SK-N-SH (cell line): Measurements from ENCODE around the gene ATP8A1. TPM values are rescaled to one million over a fixed set of nuclear protein-coding genes. Genes with fewer than 3 reads are reported as not detected.
A peak's percentile ranks its signal among the peaks of the same experiment; 100 is the strongest.
"Not testable (repeated sequence)": the region's sequence is repeated elsewhere in the genome, so short reads cannot be mapped to it uniquely, and the experiment has no call there.

ENCODE experiments used
- CTCF ChIA-PET: fragments of 300-600, 350-600 bp; formaldehyde crosslinking; extraction: SDS; loops from one replicate; lab custom pipeline; 2021; lab: Yijun Ruan, JAX
- POLR2A ChIA-PET: fragments of 350-600 bp; sonication (Branson Sonifier 250); formaldehyde crosslinking; extraction: SDS; loops from one replicate; lab custom pipeline; 2020; ENCODE audit warnings: antibody characterized with exemption, inconsistent platforms; lab: Yijun Ruan, JAX
- DNase-seq: peaks from one replicate; pipeline ENCODE4 v3.0.0; 2012
- H2AFZ ChIP-seq: fragments of 200-600 bp; sonication (generic); 2 replicates; pipeline ENCODE4 v1.8.1; 2016; ENCODE audit warnings: antibody characterized with exemption, mild to moderate bottlenecking, low read depth
- H3F3A ChIP-seq: fragments of 200-600 bp; sonication (generic); replicated peaks from 2 replicates; pipeline ENCODE3; 2016; ENCODE audit warnings: antibody characterized with exemption, mild to moderate bottlenecking; ENCODE audit not compliant: insufficient read depth
- H3K27ac ChIP-seq, 2 experiments: fragments of 200-500 bp in 1 of 2; fragments of 200-600 bp in 1 of 2; sonication (Bioruptor generic) in 1 of 2; sonication (generic), shearing (Covaris generic) in 1 of 2; 2 replicates each; pipeline versions ENCODE4 v1.5.1 to v1.6.1; 2014 to 2016; ENCODE audit warnings: low read depth in 2 of 2, inconsistent platforms in 1 of 2, low read length in 1 of 2, mild to moderate bottlenecking in 1 of 2, mixed read lengths in 1 of 2
- H3K27me3 ChIP-seq: fragments of 200-600 bp; sonication (generic), shearing (Covaris generic); 2 replicates; pipeline ENCODE4 v1.6.1; 2016; ENCODE audit warnings: mixed run types; ENCODE audit not compliant: insufficient read depth
- H3K36me3 ChIP-seq, 2 experiments: fragments of 200-500 bp in 1 of 2; fragments of 200-600 bp in 1 of 2; sonication (Bioruptor generic) in 1 of 2; sonication (generic) in 1 of 2; replicated peaks in 1 of 2; 2 replicates each; pipeline versions ENCODE3 to v1.5.1; 2014 to 2016; ENCODE audit warnings: low read length in 1 of 2, mild to moderate bottlenecking in 1 of 2; ENCODE audit not compliant: insufficient read depth in 2 of 2, control insufficient read depth in 1 of 2
- H3K4me1 ChIP-seq, 2 experiments: fragments of 200-500 bp in 1 of 2; fragments of 200-600 bp in 1 of 2; sonication (Bioruptor generic) in 1 of 2; sonication (generic), shearing (Covaris generic) in 1 of 2; 2 replicates each; pipeline versions ENCODE4 v1.5.1 to v1.6.1; 2014 to 2016; ENCODE audit warnings: low read depth in 1 of 2, low read length in 1 of 2, mixed run types in 1 of 2; ENCODE audit not compliant: insufficient read depth in 2 of 2, control insufficient read depth in 1 of 2
- H3K4me2 ChIP-seq: fragments of 200-600 bp; sonication (generic), shearing (Covaris generic); 2 replicates; pipeline ENCODE4 v1.6.1; 2017; ENCODE audit warnings: mixed run types
- H3K4me3 ChIP-seq, 2 experiments: fragments of 200-500 bp in 1 of 2; fragments of 200-600 bp in 1 of 2; sonication (Bioruptor generic) in 1 of 2; sonication (generic), shearing (Covaris generic) in 1 of 2; 2 replicates each; pipeline versions ENCODE4 v1.5.1 to v1.8.1; 2014 to 2016; ENCODE audit warnings: low read depth in 2 of 2, inconsistent platforms in 1 of 2, low read length in 1 of 2, mild to moderate bottlenecking in 1 of 2, mixed read lengths in 1 of 2, moderate library complexity in 1 of 2
- H3K79me2 ChIP-seq: fragments of 200-600 bp; sonication (generic); 2 replicates; pipeline ENCODE4 v1.8.1; 2017; ENCODE audit warnings: mild to moderate bottlenecking; ENCODE audit not compliant: insufficient read depth
- H3K9ac ChIP-seq: fragments of 200-600 bp; sonication (generic); 2 replicates; pipeline ENCODE4 v1.6.1; 2017; ENCODE audit warnings: mixed run types
- H3K9me2 ChIP-seq: fragments of 200-600 bp; sonication (generic); 2 replicates; pipeline ENCODE4 v1.6.1; 2017; ENCODE audit warnings: mixed run types
- H3K9me3 ChIP-seq: fragments of 200-600 bp; sonication (generic); 2 replicates; pipeline ENCODE4 v1.6.1; 2017; ENCODE audit warnings: mixed run types, mild to moderate bottlenecking, moderate library complexity
- H4K20me1 ChIP-seq: fragments of 200-600 bp; sonication (generic); 2 replicates; pipeline ENCODE4 v1.6.1; 2017; ENCODE audit warnings: mild to moderate bottlenecking, mixed run types; ENCODE audit not compliant: insufficient read depth
- CHD2 ChIP-seq: fragments of 150-350 bp; IDR thresholded peaks from 2 replicates; pipeline ENCODE4 v1.6.1; 2018; ENCODE audit warnings: low read length; ENCODE audit not compliant: partially characterized antibody
- EZH2phosphoT487 ChIP-seq: fragments of 200-600 bp; sonication (generic); IDR thresholded peaks from 2 replicates; pipeline ENCODE4 v1.6.1; 2017; ENCODE audit warnings: low read depth, mixed run types, mild to moderate bottlenecking, antibody characterized with exemption, moderate library complexity, borderline replicate concordance
- FOSL2 ChIP-seq: IDR thresholded peaks from 2 replicates; pipeline ENCODE4 v1.4.0; 2012; ENCODE audit warnings: low read depth, mild to moderate bottlenecking, moderate library complexity, borderline replicate concordance
- JUND ChIP-seq: IDR thresholded peaks from 2 replicates; pipeline ENCODE4 v1.4.0; 2012
- POLR2AphosphoS5 ChIP-seq: IDR thresholded peaks from 2 replicates; pipeline ENCODE4 v1.6.1; 2012; ENCODE audit warnings: low read depth, low read length
- RFX5 ChIP-seq: IDR thresholded peaks from 2 replicates; pipeline ENCODE4 v1.6.1; 2012; ENCODE audit warnings: mild to moderate bottlenecking, improper control_type of control experiment, low read length
- TEAD4 ChIP-seq: IDR thresholded peaks from 2 replicates; pipeline ENCODE4 v1.4.0; 2012; ENCODE audit warnings: mild to moderate bottlenecking, borderline replicate concordance; ENCODE audit not compliant: insufficient read depth
- WGBS: methylation state at CpG from one replicate; pipeline ENCODE4 v1.1.6; 2017; ENCODE audit warnings: low lambda C conversion rate; 5-methylcytosine and 5-hydroxymethylcytosine counted together
- polyA plus RNA-seq, 3 experiments: library from polyadenylated mRNA; depleted of rRNA; stranded (reverse); fragments of >200 nt; gene quantifications; 2 replicates each; pipeline ENCODE4 v1.2.3, GENCODE V29; 2012
- TF ChIP-seq, protein P1 (sequence below): fragments of 150-350 bp; IDR thresholded peaks from 2 replicates; pipeline ENCODE4 v1.6.1; 2017; ENCODE audit warnings: antibody characterized with exemption, low read length, low read depth, borderline replicate concordance
- TF ChIP-seq, protein P2 (sequence below): IDR thresholded peaks from 2 replicates; pipeline ENCODE4 v1.4.0; 2012; ENCODE audit warnings: low read depth

ATP8A1 gene
- polyA plus RNA-seq, 1 of the 3 experiments (the other 2 are of a cell fraction): 0.38 TPM

DNA sequence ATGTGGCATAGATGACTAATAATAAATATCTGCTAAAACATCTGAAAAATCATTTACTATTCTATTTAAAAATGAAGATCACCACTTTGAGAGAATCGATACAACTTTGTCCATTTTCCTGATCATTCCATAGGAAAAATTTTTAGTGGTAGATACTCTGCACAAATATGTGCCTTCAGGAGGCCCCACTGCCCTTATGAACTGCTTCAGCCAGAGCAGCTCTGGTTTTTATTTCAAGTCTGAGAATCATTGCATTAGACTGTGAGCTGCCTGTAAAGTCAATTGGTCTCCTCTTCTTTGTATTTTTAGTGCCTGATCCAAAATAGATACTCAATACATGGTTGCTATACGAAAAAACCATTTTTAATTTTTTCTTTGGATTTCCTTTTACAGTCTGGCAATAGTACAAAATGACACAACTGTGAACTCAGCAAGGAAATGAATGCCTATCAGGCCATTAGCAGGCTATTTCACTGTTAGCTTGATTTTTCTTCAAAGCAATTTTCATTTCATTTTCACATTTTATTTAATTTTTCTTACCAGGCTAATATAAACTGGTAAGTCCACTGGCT, 190.5 kb downstream of the ATP8A1 start:
- no peak for DNase-seq
- TF ChIP-seq CHD2 (no peak), EZH2phosphoT487 (no peak)
- Histone ChIP-seq H3F3A (no peaks in the 10 kb centered on the region), H3K9me2 (no peaks in the 10 kb centered on the region; the same call in 1 of the 2 replicates), H2AFZ (no peak overlapping the region), H3K9ac (no peak overlapping the region), H3K79me2 (no peaks in the 10 kb centered on the region), H3K4me1 (no peaks in the 10 kb centered on the region; a peak in 1 of 4 replicates), H3K27me3 (no peaks in the 10 kb centered on the region), H3K9me3 (no peaks in the 10 kb centered on the region), H3K4me2 (no peak overlapping the region), H3K27ac (peak overlapping the region in 1 of 2 experiments; percentile 43; a peak in 2 of 4 replicates), H3K36me3 (no peaks in the 10 kb centered on the region), H4K20me1 (no peaks in the 10 kb centered on the region), H3K4me3 (no peak overlapping the region)
- 39% methylated on average over 2 of the region's 2 CpGs for WGBS
- ChIA-PET POLR2A (no interaction called here), CTCF (interaction anchor here (1.0 to 1.7 kb wide), 5 partner anchors 8 to 53 kb away, joined by 3 to 6 read pairs (median 4); no protein-coding TSS in a partner anchor)

DNA sequence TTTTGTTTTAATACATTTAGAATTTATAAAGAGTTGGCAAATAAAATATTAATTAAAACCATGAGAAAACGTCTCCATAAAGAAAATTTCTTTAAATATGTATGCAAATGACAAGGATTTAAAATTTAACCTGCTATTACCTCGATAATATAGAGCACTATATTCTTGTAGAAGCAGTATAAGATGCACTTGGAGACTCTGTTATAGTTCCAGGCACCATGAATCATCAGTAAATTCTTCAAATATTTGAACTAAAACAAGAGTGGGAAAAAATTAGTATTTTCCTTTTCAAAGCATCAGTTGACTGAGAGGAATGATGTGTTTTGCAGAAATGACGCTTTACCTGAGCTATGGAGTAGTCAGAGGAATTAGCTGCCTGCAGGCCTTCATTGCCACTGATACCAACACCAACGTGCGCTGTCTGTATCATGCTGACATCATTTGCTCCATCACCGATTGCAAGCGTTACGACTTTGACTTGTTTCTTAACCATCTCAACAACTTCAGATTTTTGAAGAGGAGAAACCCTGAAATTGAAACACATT, 192.3 kb downstream of the ATP8A1 start:
- H2AFZ ChIP-seq: no peak overlapping the region
- TF ChIP-seq TEAD4 (no peak), JUND (0 out of 2 replicates have a peak, but pooled peaks have one; percentile 10)
- no peak overlapping the region for H3K27ac ChIP-seq
- no peak overlapping the region for H3K4me2 ChIP-seq
- no peaks in the 10 kb centered on the region; the same call in 1 of the 2 replicates for H3K9me2 ChIP-seq
- CTCF ChIA-PET: interaction anchor here (0.8 to 1.1 kb wide), 3 partner anchors 24 to 93 kb away, joined by 3 read pairs; no protein-coding TSS in a partner anchor
- no peaks in the 10 kb centered on the region for H3K36me3 ChIP-seq
- no peaks in the 10 kb centered on the region for H3K27me3 ChIP-seq
- POLR2A ChIA-PET: no interaction called here
- H3F3A ChIP-seq: no peaks in the 10 kb centered on the region
- H4K20me1 ChIP-seq: no peaks in the 10 kb centered on the region
- no peaks in the 10 kb centered on the region for H3K79me2 ChIP-seq
- WGBS: 70% methylated on average over 8 of the region's 8 CpGs
- no peak overlapping the region for H3K4me3 ChIP-seq
- DNase-seq: no peak
- H3K4me1 ChIP-seq: no peaks in the 10 kb centered on the region; a peak in 1 of 4 replicates
- H3K9ac ChIP-seq: no peak overlapping the region
- no peaks in the 10 kb centered on the region for H3K9me3 ChIP-seq

DNA sequence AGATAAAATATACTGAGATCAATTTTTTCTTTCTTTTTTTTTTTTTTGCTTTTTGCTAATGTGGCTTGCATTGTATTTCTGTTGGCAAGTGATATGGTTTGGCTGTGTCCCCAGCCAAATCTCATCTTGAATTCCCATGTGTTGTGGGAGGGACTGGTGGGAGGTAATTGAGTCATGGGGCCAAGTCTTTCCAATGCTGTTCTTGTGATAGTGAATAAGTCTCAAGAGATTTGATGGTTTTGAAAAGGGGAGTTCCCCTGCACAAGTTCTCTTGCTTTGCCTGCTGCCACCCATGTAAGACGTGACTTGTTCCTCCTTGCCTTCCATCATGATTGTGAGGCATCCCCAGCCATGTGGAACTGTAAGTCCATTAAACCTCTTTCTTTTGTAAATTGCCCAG, 195.7 kb downstream of the ATP8A1 start:
- CTCF ChIA-PET, POLR2A ChIA-PET, H3K27me3 ChIP-seq, H3K9me2 ChIP-seq, H3F3A ChIP-seq, H3K9ac ChIP-seq, H3K4me3 ChIP-seq, H3K9me3 ChIP-seq, H3K36me3 ChIP-seq, H4K20me1 ChIP-seq, H2AFZ ChIP-seq, H3K79me2 ChIP-seq, DNase-seq, H3K27ac ChIP-seq, H3K4me1 ChIP-seq, H3K4me2 ChIP-seq: not testable (repeated sequence)
- 60% methylated on average over 1 of the region's 1 CpG for WGBS

DNA sequence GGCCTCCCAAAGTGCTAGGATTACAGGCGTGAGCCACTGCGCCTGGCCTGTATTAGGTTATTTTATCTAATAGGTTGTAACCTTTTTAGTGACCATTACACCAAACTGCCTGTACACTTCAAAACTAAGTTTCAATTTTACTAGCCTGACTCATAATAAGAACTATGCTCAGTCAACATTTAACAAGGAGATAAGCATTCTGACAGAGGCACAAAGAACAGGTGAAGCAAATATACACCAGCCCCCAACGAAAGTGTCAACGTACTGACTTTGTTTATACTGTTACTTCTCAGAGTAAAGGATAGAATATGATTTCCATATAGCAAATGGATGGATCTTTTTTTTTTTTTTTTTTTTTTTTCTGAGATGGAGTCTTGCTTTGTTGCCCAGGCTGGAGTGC, 196.9 kb downstream of the ATP8A1 start:
- Histone ChIP-seq H2AFZ (no peak overlapping the region), H3F3A (no peaks in the 10 kb centered on the region), H3K4me3 (no peak overlapping the region), H3K27ac (no peak overlapping the region), H3K4me1 (no peaks in the 10 kb centered on the region; a peak in 1 of 4 replicates), H3K27me3 (no peaks in the 10 kb centered on the region), H3K79me2 (no peaks in the 10 kb centered on the region), H3K9ac (no peak overlapping the region), H3K36me3 (no peaks in the 10 kb centered on the region), H3K9me3 (no peaks in the 10 kb centered on the region), H4K20me1 (no peaks in the 10 kb centered on the region), H3K9me2 (no peaks in the 10 kb centered on the region), H3K4me2 (no peak overlapping the region)
- no peak for DNase-seq
- ChIA-PET CTCF (no interaction called here), POLR2A (no interaction called here)
- TF ChIP-seq, protein P1, sequence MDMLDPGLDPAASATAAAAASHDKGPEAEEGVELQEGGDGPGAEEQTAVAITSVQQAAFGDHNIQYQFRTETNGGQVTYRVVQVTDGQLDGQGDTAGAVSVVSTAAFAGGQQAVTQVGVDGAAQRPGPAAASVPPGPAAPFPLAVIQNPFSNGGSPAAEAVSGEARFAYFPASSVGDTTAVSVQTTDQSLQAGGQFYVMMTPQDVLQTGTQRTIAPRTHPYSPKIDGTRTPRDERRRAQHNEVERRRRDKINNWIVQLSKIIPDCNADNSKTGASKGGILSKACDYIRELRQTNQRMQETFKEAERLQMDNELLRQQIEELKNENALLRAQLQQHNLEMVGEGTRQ: no peak
- TF ChIP-seq, protein P2, sequence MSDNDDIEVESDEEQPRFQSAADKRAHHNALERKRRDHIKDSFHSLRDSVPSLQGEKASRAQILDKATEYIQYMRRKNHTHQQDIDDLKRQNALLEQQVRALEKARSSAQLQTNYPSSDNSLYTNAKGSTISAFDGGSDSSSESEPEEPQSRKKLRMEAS: no peak
- no peak for TF ChIP-seq EZH2phosphoT487
- no peak for TF ChIP-seq POLR2AphosphoS5
- no peak for TF ChIP-seq RFX5
- TF ChIP-seq FOSL2: no peak
- 78% methylated on average over 4 of the region's 4 CpGs for WGBS
